ENCODE data around the gene SLC25A53.

Gene SLC25A53

GRCh38 chrX:104187931-104188330 lies 31.1 kb upstream of the SLC25A53 start:
- TF ChIP-seq, protein P1, sequence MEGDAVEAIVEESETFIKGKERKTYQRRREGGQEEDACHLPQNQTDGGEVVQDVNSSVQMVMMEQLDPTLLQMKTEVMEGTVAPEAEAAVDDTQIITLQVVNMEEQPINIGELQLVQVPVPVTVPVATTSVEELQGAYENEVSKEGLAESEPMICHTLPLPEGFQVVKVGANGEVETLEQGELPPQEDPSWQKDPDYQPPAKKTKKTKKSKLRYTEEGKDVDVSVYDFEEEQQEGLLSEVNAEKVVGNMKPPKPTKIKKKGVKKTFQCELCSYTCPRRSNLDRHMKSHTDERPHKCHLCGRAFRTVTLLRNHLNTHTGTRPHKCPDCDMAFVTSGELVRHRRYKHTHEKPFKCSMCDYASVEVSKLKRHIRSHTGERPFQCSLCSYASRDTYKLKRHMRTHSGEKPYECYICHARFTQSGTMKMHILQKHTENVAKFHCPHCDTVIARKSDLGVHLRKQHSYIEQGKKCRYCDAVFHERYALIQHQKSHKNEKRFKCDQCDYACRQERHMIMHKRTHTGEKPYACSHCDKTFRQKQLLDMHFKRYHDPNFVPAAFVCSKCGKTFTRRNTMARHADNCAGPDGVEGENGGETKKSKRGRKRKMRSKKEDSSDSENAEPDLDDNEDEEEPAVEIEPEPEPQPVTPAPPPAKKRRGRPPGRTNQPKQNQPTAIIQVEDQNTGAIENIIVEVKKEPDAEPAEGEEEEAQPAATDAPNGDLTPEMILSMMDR (conservative IDR thresholded peaks at IDR 0.05; ENCODE audit: control insufficient read depth, insufficient read depth, low read depth, low read length): no peak
- no peak for DNase-seq (ENCODE audit: low read depth)
- no peak overlapping the region for H3K4me3 ChIP-seq (ENCODE audit: control insufficient read depth, low read depth, low read length)

DNA sequence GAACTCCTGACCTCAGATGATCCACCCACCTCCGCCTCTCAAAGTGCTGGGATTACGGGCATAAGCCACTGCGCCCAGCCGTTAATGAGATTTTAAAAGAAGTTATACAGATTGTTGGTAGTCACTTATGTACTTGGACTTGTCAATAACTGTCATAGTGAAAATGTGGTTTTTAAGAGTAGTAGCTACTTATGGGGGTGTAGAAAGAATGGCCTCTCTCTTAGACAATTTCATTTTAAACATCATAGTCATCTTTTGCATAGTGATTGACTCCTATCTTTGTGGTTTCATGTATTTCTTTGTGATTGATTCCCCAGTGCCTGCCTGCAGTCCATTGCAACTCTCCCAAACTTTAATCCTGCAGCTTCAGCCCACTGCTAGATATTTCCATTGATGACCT lies 26.9 kb upstream of the SLC25A53 start:
- DNase-seq (ENCODE audit: low read depth): no peak
- H3K4me3 ChIP-seq (ENCODE audit: control insufficient read depth, low read depth, low read length): no peak overlapping the region
- TF ChIP-seq, protein P1 (conservative IDR thresholded peaks at IDR 0.05; ENCODE audit: control insufficient read depth, insufficient read depth, low read depth, low read length): no peak

DNA sequence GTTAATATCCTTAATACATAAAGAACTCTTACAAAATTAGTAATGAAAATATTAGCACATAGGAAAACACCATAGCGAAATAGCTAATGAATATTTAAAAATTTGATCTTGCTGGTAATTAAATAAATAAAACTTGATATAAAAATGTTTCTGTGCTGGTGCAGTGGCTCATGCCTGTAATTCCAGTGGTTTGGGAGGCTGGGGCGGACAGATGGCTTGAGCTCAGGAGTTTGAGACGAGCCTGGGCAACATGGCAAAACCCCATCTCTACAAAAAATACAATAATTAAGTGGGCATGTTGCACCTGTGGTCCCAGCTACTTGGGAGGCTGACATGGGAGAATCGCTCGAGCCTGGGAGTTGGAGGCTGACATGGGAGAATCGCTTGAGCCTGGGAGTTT lies 17.0 kb upstream of the SLC25A53 start:
- no peak overlapping the region for H3K4me3 ChIP-seq (ENCODE audit: control insufficient read depth, low read depth, low read length)
- TF ChIP-seq, protein P1 (conservative IDR thresholded peaks at IDR 0.05; ENCODE audit: control insufficient read depth, insufficient read depth, low read depth, low read length): no peak
- no peak for DNase-seq (ENCODE audit: low read depth)

- TF ChIP-seq, protein P1 (conservative IDR thresholded peaks at IDR 0.05; ENCODE audit: control insufficient read depth, insufficient read depth, low read depth, low read length): no peak
- no peak for DNase-seq (ENCODE audit: low read depth)
- no peak overlapping the region for H3K4me3 ChIP-seq (ENCODE audit: control insufficient read depth, low read depth, low read length)
Observed at GRCh38 chrX:104172788-104173187, 16.0 kb upstream of the SLC25A53 start.

GRCh38 chrX:104172121-104172520 lies 15.3 kb upstream of the SLC25A53 start:
- TF ChIP-seq, protein P1 (conservative IDR thresholded peaks at IDR 0.05; ENCODE audit: control insufficient read depth, insufficient read depth, low read depth, low read length): no peak
- no peak for DNase-seq (ENCODE audit: low read depth)
- H3K4me3 ChIP-seq (ENCODE audit: control insufficient read depth, low read depth, low read length): no peak overlapping the region

DNA sequence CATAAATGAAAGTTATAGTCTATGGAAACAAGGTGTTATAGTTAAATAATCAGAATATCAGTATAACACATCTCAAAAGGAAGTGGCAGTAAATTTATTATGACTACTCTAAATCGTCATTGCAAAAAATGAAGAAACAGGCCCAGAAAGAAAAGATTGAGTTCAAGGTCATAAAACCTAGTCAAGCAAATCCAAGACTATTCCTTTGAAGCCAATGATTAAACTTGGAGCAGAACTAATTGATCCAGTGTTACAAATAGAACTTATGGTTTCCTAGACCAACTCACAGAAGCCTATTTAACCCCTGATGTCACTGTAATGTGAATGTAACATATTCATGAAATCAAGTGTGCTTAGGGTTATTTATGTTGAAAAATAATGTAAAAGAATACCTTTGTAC lies 11.3 kb upstream of the SLC25A53 start:
- TF ChIP-seq, protein P1 (conservative IDR thresholded peaks at IDR 0.05; ENCODE audit: control insufficient read depth, insufficient read depth, low read depth, low read length): no peak
- DNase-seq (ENCODE audit: low read depth): no peak
- H3K4me3 ChIP-seq (ENCODE audit: control insufficient read depth, low read depth, low read length): peak overlapping the region; percentile 73

All from fibroblast of mammary gland (primary cell).